ENCODE data around the gene NXPE3.
"Not testable (repeated sequence)": the region's sequence is repeated elsewhere in the genome, so short reads cannot be mapped to it uniquely, and the experiment has no call there.

Gene NXPE3

GRCh38 chr3:101852983-101853840, 74.2 kb downstream of the NXPE3 start:
- DNase-seq, result no peak

GRCh38 chr3:101853982-101854381, 75.0 kb downstream of the NXPE3 start:
- DNase-seq, result no peak

GRCh38 chr3:101854608-101855304, 75.7 kb downstream of the NXPE3 start:
- no peak for DNase-seq

- DNase-seq, result no peak
Measured at GRCh38 chr3:101857301-101857741, 78.3 kb downstream of the NXPE3 start.

- no peak for DNase-seq
Measured at GRCh38 chr3:101858464-101859030, 79.5 kb downstream of the NXPE3 start.

- DNase-seq, result no peak
Measured at GRCh38 chr3:101859882-101860448, 81.0 kb downstream of the NXPE3 start.

- no peak for DNase-seq
Measured at GRCh38 chr3:101861212-101861788, 82.3 kb downstream of the NXPE3 start.

- no peak for DNase-seq
Measured at GRCh38 chr3:101861789-101862415, 82.9 kb downstream of the NXPE3 start.

- no peak for DNase-seq
Measured at GRCh38 chr3:101862416-101863165, 83.6 kb downstream of the NXPE3 start.

- DNase-seq, result not testable (repeated sequence)
Measured at GRCh38 chr3:101864926-101865325, 85.9 kb downstream of the NXPE3 start.

GRCh38 chr3:101865751-101866509, 86.9 kb downstream of the NXPE3 start:
- no peak for DNase-seq

GRCh38 chr3:101867511-101867910, 88.5 kb downstream of the NXPE3 start:
- no peak for DNase-seq

- no peak for DNase-seq
Measured at GRCh38 chr3:101867996-101868395, 89.0 kb downstream of the NXPE3 start.

GRCh38 chr3:101868534-101869464, 89.8 kb downstream of the NXPE3 start:
- DNase-seq, result no peak

- DNase-seq, result no peak
Measured at GRCh38 chr3:101870138-101870537, 91.1 kb downstream of the NXPE3 start.

GRCh38 chr3:101873619-101874018, 94.6 kb downstream of the NXPE3 start:
- DNase-seq, result no peak

GRCh38 chr3:101876142-101876541, 97.1 kb downstream of the NXPE3 start:
- DNase-seq, result no peak
